ENCODE results near the gene ARID1B.

- TF ChIP-seq CTCF (IDR thresholded peaks at IDR 0.05), result no peak
- TF ChIP-seq POLR2A (IDR thresholded peaks at IDR 0.05), result no peak
- no peak for TF ChIP-seq POLR2AphosphoS5 (IDR thresholded peaks at IDR 0.05)
Observed at GRCh38 chr6:157167837-157168236, 390.7 kb downstream of the ARID1B start.

Data from prostate gland (tissue), 2 donors.